SH-SY5Y (cell line): ENCODE measurements around the gene NTRK1.

Source experiments
- GATA2 ChIP-seq: IDR thresholded peaks from 2 replicates; pipeline ENCODE4 v1.6.1; 2011; ENCODE audit warnings: mild to moderate bottlenecking, low read depth, low read length
- GATA3 ChIP-seq: IDR thresholded peaks from 2 replicates; pipeline ENCODE4 v1.6.1; 2011; ENCODE audit warnings: low read depth, mild to moderate bottlenecking, low read length, moderate library complexity

DNA sequence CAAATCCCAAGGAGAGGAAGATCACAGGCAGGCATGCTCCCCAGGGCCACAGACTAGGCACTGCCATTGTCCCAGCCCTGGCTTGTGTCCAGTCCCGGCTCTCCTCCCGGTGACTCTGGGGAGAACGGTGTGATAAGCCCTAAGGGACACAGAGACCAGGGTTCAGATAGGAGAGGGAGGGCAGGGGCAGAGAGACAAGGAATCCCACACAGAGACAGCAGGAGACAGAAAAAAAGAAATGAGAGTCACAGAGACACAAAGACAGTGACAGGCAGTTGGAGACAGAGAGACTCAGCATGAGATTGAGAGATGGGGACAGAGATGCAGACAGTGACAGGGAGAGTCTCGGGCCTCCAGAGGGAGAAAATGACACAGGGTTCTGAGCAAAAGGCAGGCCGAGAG, 2.1 kb upstream of the NTRK1 start:
- TF ChIP-seq GATA3 (no peak), GATA2 (no peak; the same call in 1 of the 2 replicates)
